ENCODE data around the gene ECM2.

DNA sequence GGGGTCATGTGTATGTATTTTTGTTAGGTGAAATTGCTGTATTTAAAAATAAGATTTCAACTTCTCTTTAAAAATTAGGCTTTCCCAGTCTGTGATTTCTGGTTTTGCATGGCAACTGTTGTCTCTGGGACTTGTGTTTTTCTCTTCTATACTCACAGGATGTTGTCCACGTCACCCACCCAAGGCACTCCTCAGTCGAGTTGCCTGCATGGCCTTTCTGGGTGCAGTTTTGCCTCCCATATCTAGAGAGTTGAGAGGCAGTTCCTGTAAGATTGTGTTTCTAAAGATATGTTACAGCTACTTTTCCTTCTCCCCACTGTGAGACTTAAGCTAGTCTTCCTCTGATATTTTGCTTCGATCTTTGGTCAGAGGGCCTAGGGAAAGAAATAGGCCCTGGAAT, 51.2 kb downstream of the ECM2 start:
- TF ChIP-seq, protein P1, sequence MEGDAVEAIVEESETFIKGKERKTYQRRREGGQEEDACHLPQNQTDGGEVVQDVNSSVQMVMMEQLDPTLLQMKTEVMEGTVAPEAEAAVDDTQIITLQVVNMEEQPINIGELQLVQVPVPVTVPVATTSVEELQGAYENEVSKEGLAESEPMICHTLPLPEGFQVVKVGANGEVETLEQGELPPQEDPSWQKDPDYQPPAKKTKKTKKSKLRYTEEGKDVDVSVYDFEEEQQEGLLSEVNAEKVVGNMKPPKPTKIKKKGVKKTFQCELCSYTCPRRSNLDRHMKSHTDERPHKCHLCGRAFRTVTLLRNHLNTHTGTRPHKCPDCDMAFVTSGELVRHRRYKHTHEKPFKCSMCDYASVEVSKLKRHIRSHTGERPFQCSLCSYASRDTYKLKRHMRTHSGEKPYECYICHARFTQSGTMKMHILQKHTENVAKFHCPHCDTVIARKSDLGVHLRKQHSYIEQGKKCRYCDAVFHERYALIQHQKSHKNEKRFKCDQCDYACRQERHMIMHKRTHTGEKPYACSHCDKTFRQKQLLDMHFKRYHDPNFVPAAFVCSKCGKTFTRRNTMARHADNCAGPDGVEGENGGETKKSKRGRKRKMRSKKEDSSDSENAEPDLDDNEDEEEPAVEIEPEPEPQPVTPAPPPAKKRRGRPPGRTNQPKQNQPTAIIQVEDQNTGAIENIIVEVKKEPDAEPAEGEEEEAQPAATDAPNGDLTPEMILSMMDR (IDR thresholded peaks at IDR 0.05; ENCODE audit: low read depth, low read length, poor library complexity, severe bottlenecking): no peak
- TF ChIP-seq EZH2phosphoT487 (IDR thresholded peaks at IDR 0.05; ENCODE audit: borderline replicate concordance, low read length): no peak
